Spinal cord (tissue), 10 donors: ENCODE measurements around the gene ZNF443. TPM values are rescaled to one million over a fixed set of nuclear protein-coding genes. Genes with fewer than 3 reads are reported as not detected.
A peak's percentile ranks its signal among the peaks of the same experiment; 100 is the strongest.
"Not testable (repeated sequence)": the region's sequence is repeated elsewhere in the genome, so short reads cannot be mapped to it uniquely, and the experiment has no call there.

Experiments
- DNase-seq, 6 donors: peaks; one replicate each; pipeline versions ENCODE4 v3.0.0 to v3.0.0-alpha.2; 2013 to 2015; ENCODE audit warnings: low spot score in 6 of 6, low read depth in 4 of 6
- H3K27ac ChIP-seq: one replicate; pipeline ENCODE4 v1.5.1; 2013; ENCODE audit warnings: low read depth, low read length, control low read depth
- H3K27me3 ChIP-seq: one replicate; pipeline ENCODE4 v1.6.1; 2013; ENCODE audit warnings: low read length; ENCODE audit not compliant: control insufficient read depth, insufficient read depth
- H3K36me3 ChIP-seq: one replicate; pipeline ENCODE4 v1.6.1; 2013; ENCODE audit warnings: low read length; ENCODE audit not compliant: control insufficient read depth, insufficient read depth
- H3K4me1 ChIP-seq: one replicate; pipeline ENCODE4 v1.6.1; 2013; ENCODE audit warnings: low read length; ENCODE audit not compliant: control insufficient read depth, insufficient read depth
- H3K4me3 ChIP-seq: one replicate; pipeline ENCODE4 v1.5.1; 2013; ENCODE audit warnings: low read depth, low read length, control low read depth
- H3K9me3 ChIP-seq: one replicate; pipeline ENCODE4 v1.6.1; 2013; ENCODE audit warnings: low read length; ENCODE audit not compliant: control insufficient read depth, insufficient read depth
- WGBS: methylation state at CpG from one replicate; pipeline ENCODE4 v1.1.5; 2013; ENCODE audit warnings: missing lambda C conversion rate; ENCODE audit not compliant: insufficient coverage; 5-methylcytosine and 5-hydroxymethylcytosine counted together
- polyA plus RNA-seq, 2 donors: library from polyadenylated mRNA; unstranded; fragments of 120-200 nt; gene quantifications; one replicate each; pipeline ENCODE4 v1.2.1, GENCODE V29; 2013; ENCODE audit not compliant: insufficient read length in 2 of 2
- total RNA-seq, 2 donors: library from RNA; depleted of rRNA in 1 of 2; stranded (reverse); fragments of 120-200 nt in 1 of 2; fragments of >200 nt in 1 of 2; gene quantifications; one replicate each; pipeline versions ENCODE4 v1.2.3 to v1.2.4, GENCODE V29; 2013 to 2014
- donor health status: healthy.

The ZNF443 gene
- total and polyA plus RNA-seq, 4 donors = 6.7 to 10.9 (median 9.2) TPM

- no peak overlapping the region for H3K27ac ChIP-seq
- H3K4me1 ChIP-seq = peaks cover 9% of the 10 kb centered on the region
- H3K9me3 ChIP-seq = no peaks in the 10 kb centered on the region
- H3K27me3 ChIP-seq = no peaks in the 10 kb centered on the region
- WGBS = 54% methylated on average over 2 of the region's 5 CpGs
- no peak overlapping the region for H3K4me3 ChIP-seq
- H3K36me3 ChIP-seq = peaks cover 3% of the 10 kb centered on the region
- DNase-seq = peak in 1 of 6 donors; percentile 8
Measured at GRCh38 chr19:12478234-12478941, 37.6 kb upstream of the ZNF443 start.

DNA sequence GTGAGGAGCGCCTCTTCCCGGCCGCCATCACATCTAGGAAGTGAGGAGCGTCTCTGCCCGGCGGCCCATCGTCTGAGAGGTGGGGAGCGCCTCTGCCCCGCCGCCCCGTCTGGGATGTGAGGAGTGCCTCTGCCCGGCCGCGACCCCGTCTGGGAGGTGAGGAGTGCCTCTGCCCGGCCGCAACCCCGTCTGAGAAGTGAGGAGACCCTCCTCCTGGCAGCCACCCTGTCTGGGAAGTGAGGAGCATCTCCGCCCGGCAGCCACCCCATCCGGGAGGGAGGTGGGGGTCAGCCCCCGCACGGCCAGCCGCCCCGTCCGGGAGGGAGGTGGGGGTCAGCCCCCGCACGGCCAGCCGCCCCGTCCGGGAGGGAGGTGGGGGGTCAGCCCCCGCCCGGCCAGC, 26.8 kb upstream of the ZNF443 start:
- 96% methylated on average over 27 of the region's 33 CpGs for WGBS
- H3K4me1 ChIP-seq, H3K27ac ChIP-seq, H3K4me3 ChIP-seq, DNase-seq, H3K27me3 ChIP-seq, H3K36me3 ChIP-seq: not testable (repeated sequence)
- peaks cover 19% of the 10 kb centered on the region for H3K9me3 ChIP-seq

DNA sequence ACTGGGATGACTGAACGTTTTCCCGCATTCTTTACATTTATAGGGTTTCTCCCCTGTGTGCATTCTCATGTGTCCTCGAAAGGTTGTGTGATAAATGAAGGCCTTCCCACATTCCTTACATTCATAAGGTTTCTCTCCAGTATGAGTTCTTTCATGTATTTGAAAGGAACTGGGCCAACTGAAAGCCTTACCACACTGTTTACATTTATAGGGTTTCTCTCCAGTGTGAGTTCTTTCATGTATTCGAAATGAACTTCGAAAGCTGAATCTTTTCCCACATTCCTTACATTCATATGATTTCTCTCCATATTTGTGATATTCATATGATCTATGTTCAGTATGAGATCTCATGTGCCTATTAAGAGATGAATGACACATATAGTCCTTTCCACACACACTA, 24.4 kb upstream of the ZNF443 start:
- Histone ChIP-seq H3K27ac (no peak overlapping the region), H3K27me3 (no peaks in the 10 kb centered on the region), H3K9me3 (peaks cover 19% of the 10 kb centered on the region), H3K4me1 (no peaks in the 10 kb centered on the region), H3K36me3 (peaks cover 8% of the 10 kb centered on the region), H3K4me3 (no peak overlapping the region)
- DNase-seq = no peak
- WGBS = no CpG with 5 or more reads among the region's 5 CpGs

DNA sequence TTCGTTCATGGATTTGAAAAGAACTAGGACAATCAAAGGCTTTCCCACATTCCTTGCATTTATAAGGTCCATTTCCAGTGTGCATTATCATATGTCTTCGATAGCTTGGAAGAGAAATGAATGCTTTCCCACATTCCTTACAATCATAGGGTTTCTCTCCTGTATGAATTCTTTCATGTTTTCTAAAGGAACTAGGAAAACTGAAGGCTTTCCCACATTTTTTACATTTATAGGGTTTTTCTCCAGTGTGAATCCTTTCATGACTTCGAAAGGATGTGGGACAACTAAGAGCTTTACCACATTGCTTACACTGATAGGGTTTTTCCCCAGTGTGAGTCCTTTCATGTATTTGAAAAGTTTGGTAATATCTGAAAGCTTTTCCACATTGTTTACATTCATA, 23.9 kb upstream of the ZNF443 start:
- H3K4me1 ChIP-seq = no peaks in the 10 kb centered on the region
- no peak overlapping the region for H3K27ac ChIP-seq
- no peaks in the 10 kb centered on the region for H3K27me3 ChIP-seq
- peaks cover 8% of the 10 kb centered on the region for H3K36me3 ChIP-seq
- DNase-seq = no peak
- WGBS = no CpG with 5 or more reads among the region's 3 CpGs
- H3K9me3 ChIP-seq = peaks cover 19% of the 10 kb centered on the region
- H3K4me3 ChIP-seq = no peak overlapping the region

GRCh38 chr19:12464139-12464538, 23.3 kb upstream of the ZNF443 start:
- WGBS = 95% methylated on average over 6 of the region's 6 CpGs

GRCh38 chr19:12453495-12453894, 12.7 kb upstream of the ZNF443 start:
- no peak overlapping the region for H3K4me3 ChIP-seq
- no peaks in the 10 kb centered on the region for H3K27me3 ChIP-seq
- peaks cover 7% of the 10 kb centered on the region for H3K9me3 ChIP-seq
- no peaks in the 10 kb centered on the region for H3K4me1 ChIP-seq
- no peaks in the 10 kb centered on the region for H3K36me3 ChIP-seq
- H3K27ac ChIP-seq = no peak overlapping the region
- WGBS = 86% methylated on average over 3 of the region's 6 CpGs
- DNase-seq = no peak

More at GRCh38 chr19:12464139-12464538, 23.3 kb upstream of the ZNF443 start:
- peaks cover 19% of the 10 kb centered on the region for H3K9me3 ChIP-seq
- not testable (repeated sequence) for DNase-seq, H3K27me3 ChIP-seq, H3K27ac ChIP-seq, H3K36me3 ChIP-seq, H3K4me1 ChIP-seq, H3K4me3 ChIP-seq

DNA sequence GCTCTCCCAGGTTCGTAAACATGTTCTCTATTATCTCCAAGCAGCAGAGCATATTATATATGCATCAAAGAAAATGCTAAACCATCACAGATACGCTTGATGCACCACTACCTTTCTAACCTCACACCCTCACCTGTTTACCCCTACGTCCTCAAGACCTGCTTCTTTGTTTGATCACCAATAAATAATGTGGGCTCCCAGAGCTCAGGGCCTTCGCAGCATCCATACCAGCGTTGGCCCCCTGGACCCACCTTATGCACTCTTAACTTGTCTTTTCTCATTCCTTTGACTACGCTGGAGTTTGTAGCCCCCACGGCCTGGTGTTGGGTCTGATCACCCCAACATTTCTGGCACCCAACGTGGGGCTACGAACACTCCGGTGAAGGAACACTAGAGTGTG, 10.0 kb upstream of the ZNF443 start:
- Histone ChIP-seq H3K36me3 (no peaks in the 10 kb centered on the region), H3K4me3 (no peak overlapping the region), H3K27ac (no peak overlapping the region), H3K9me3 (peaks cover 7% of the 10 kb centered on the region), H3K4me1 (no peaks in the 10 kb centered on the region), H3K27me3 (no peaks in the 10 kb centered on the region)
- no peak for DNase-seq
- 96% methylated on average over 10 of the region's 10 CpGs for WGBS

GRCh38 chr19:12448808-12449207, 8.0 kb upstream of the ZNF443 start:
- Histone ChIP-seq H3K4me3 (no peak overlapping the region), H3K9me3 (peaks cover 7% of the 10 kb centered on the region), H3K27ac (no peak overlapping the region), H3K4me1 (no peaks in the 10 kb centered on the region), H3K27me3 (no peaks in the 10 kb centered on the region), H3K36me3 (no peaks in the 10 kb centered on the region)
- DNase-seq = no peak
- 90% methylated on average over 2 of the region's 2 CpGs for WGBS

DNA sequence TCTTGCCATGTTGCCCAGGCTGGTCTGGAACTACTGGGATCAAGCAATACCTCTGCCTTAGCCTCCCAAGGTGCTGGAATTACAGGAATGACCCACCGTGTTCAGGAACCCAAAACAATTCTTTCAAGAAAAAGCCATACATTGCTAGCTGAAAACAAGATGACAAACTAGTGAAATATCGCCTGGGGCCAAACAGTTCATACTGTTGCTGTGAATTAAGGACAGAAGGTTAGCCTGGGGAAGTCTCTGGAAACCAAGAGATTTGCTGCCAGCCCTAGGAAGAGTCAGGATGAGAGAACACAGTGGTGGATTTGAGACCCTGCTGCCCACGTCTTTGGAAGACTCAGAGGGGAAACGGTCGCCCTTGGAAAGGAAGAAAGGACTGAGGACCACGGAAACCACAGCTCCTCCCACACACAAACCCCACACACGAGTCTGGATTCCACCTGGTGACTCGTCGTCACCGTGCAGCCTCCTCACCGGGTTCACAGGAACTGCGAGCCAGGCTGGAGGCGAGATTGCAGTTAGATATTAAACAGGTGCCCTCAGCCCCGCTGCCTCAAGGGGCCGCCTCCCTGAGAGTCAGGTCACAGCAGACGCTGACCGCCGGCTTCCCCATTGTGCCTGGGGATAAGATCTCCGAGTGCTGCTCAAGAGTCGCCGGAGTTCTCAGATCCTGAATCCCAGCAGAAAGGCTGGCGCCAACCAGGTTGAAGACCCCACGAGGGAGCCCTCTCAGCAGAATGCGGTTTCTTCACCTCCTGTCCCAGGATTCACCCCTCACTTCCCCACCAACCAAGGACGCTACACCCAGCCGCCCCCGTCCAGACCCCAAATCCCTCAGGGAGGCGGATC, 908 bp downstream of the ZNF443 start:
- H3K27ac ChIP-seq = peak overlapping the region; percentile 40
- H3K27me3 ChIP-seq, H3K9me3 ChIP-seq, H3K4me1 ChIP-seq, H3K36me3 ChIP-seq: not testable (repeated sequence)
- 1% methylated on average over 17 of the region's 28 CpGs for whole genome bisulfite sequencing
- DNase-seq = peak in 2 of 6 donors; percentile 29 to 45
- H3K4me3 ChIP-seq = peak overlapping the region; percentile 73
